Bronchial epithelial cell (primary cell): ENCODE data around the gene CHN2. TPM values are rescaled to one million over a fixed set of nuclear protein-coding genes. Genes with fewer than 3 reads are reported as not detected.

Source experiments
- DNase-seq: peaks from one replicate; pipeline ENCODE4 v3.0.0-alpha.2; 2010; ENCODE audit warnings: low read depth
- FAIRE-seq: peaks from 2 replicates; lab custom pipeline; 2011; peaks lifted over from hg19 to GRCh38; lab: Jason Lieb, UNC
- H3K27me3 ChIP-seq: 2 replicates; pipeline ENCODE4 v1.5.1; 2011; ENCODE audit warnings: low read length; ENCODE audit not compliant: control insufficient read depth, insufficient read depth
- H3K36me3 ChIP-seq: 2 replicates; pipeline ENCODE4 v1.5.1; 2011; ENCODE audit warnings: low read length; ENCODE audit not compliant: control insufficient read depth, insufficient read depth
- H3K4me3 ChIP-seq: 2 replicates; pipeline ENCODE4 v1.5.1; 2011; ENCODE audit warnings: mild to moderate bottlenecking, low read depth, low read length, control low read depth
- CTCF ChIP-seq: IDR thresholded peaks from 2 replicates; pipeline ENCODE4 v1.5.1; 2011; ENCODE audit warnings: mild to moderate bottlenecking, moderate library complexity, low read length, control low read depth, inconsistent platforms; ENCODE audit not compliant: insufficient read depth, severe bottlenecking
- total RNA-seq: library from RNA; depleted of rRNA; stranded (reverse); fragments of >200 nt; gene quantifications from 2 replicates; pipeline ENCODE4 v1.2.1, GENCODE V29; 2014

CHN2 gene
- total RNA-seq, 1 donor from 2014 or later = 0.53 TPM

- FAIRE-seq = no peak
- no peak for TF ChIP-seq CTCF
- no peaks in the 10 kb centered on the region for H3K36me3 ChIP-seq
Measured at GRCh38 chr7:29269935-29270334, 75.4 kb downstream of the CHN2 start.

GRCh38 chr7:29270594-29271318 is 76.2 kb downstream of the CHN2 start:
- FAIRE-seq (no peak), DNase-seq (no peak)
- no peak overlapping the region for H3K4me3 ChIP-seq
- no peaks in the 10 kb centered on the region for H3K27me3 ChIP-seq
- TF ChIP-seq CTCF = no peak
- no peaks in the 10 kb centered on the region for H3K36me3 ChIP-seq

More at GRCh38 chr7:29269935-29270334, 75.4 kb downstream of the CHN2 start:
- Histone ChIP-seq H3K4me3 (no peak overlapping the region), H3K27me3 (no peaks in the 10 kb centered on the region)
- DNase-seq = no peak

- Histone ChIP-seq H3K36me3 (no peaks in the 10 kb centered on the region), H3K4me3 (no peak overlapping the region), H3K27me3 (no peaks in the 10 kb centered on the region)
- FAIRE-seq (no peak), DNase-seq (no peak)
- TF ChIP-seq CTCF = no peak
Measured at GRCh38 chr7:29271319-29271658, 76.7 kb downstream of the CHN2 start.

GRCh38 chr7:29272057-29272456 is 77.5 kb downstream of the CHN2 start:
- FAIRE-seq (no peak), DNase-seq (no peak)
- Histone ChIP-seq H3K27me3 (no peaks in the 10 kb centered on the region), H3K4me3 (no peak overlapping the region), H3K36me3 (no peaks in the 10 kb centered on the region)
- no peak for TF ChIP-seq CTCF

GRCh38 chr7:29274146-29275017 is 79.8 kb downstream of the CHN2 start:
- H3K36me3 ChIP-seq = no peaks in the 10 kb centered on the region
- H3K4me3 ChIP-seq = no peak overlapping the region
- no peak for FAIRE-seq
- H3K27me3 ChIP-seq = peaks cover 4% of the 10 kb centered on the region
- DNase-seq = no peak
- TF ChIP-seq CTCF = no peak
